Measurements from ENCODE around the gene GTF3A.

Gene GTF3A

GRCh38 chr13:27472941-27473340, 48.5 kb downstream of the GTF3A start:
- no CpG with 5 or more reads among the region's 3 CpGs for WGBS, 2 donors (ENCODE audit: extremely low coverage in 2 of 2, insufficient read length in 2 of 2, insufficient replicate concordance in 1 of 2)
- peaks cover 0 to 3% (median 0%) of the 10 kb centered on the region in 3 experiments for H3K27me3 ChIP-seq (ENCODE audit: control insufficient read depth in 3 of 3, insufficient read depth in 3 of 3, low read depth in 1 of 3, low read length in 3 of 3)
- H4K91ac ChIP-seq (ENCODE audit: low read depth, low read length, poor library complexity), result no peak overlapping the region
- H2AK5ac ChIP-seq (ENCODE audit: low read depth, low read length), result no peak overlapping the region
- no peak overlapping the region for H3K23ac ChIP-seq (ENCODE audit: low read depth, low read length, poor library complexity)
- H2BK15ac ChIP-seq (ENCODE audit: low read length), result no peak overlapping the region
- H3K79me1 ChIP-seq (ENCODE audit: low read depth, low read length), result no peaks in the 10 kb centered on the region
- H3K4ac ChIP-seq (ENCODE audit: low read length), result no peak overlapping the region
- peaks cover 0 to 1% of the 10 kb centered on the region in 2 donors for H3K9me3 ChIP-seq (replicated peaks in 1 of 2; ENCODE audit: control insufficient read depth in 2 of 2, insufficient read depth in 1 of 2, low read depth in 1 of 2, low read length in 2 of 2)
- no peak overlapping the region for H4K8ac ChIP-seq (ENCODE audit: low read depth, low read length)
- no peak overlapping the region for H2BK120ac ChIP-seq (ENCODE audit: low read depth, low read length)
- no peak overlapping the region for H2AFZ ChIP-seq (ENCODE audit: low read length)
- H2BK12ac ChIP-seq (ENCODE audit: low read length), result no peak overlapping the region
- H3K4me2 ChIP-seq (ENCODE audit: insufficient read depth, low read length, poor library complexity, severe bottlenecking), result no peak overlapping the region
- no peaks in the 10 kb centered on the region for H3K36me3 ChIP-seq (replicated peaks in 1 of 2; ENCODE audit: control insufficient read depth in 2 of 2, insufficient read depth in 2 of 2, low read length in 2 of 2)
- no peak overlapping the region for H3K18ac ChIP-seq (ENCODE audit: low read length)
- H3K4me3 ChIP-seq (ENCODE audit: low read length in 2 of 2), result no peak overlapping the region
- H3K27ac ChIP-seq (replicated peaks; ENCODE audit: low read length), result no peak overlapping the region
- DNase-seq (ENCODE audit: low spot score), result no peak
- no peak overlapping the region for H2BK5ac ChIP-seq (ENCODE audit: low read length)
- no peak overlapping the region for H3K14ac ChIP-seq (ENCODE audit: low read length)
- H3K9ac ChIP-seq (ENCODE audit: low read depth, low read length, poor library complexity), result no peak overlapping the region
- H3K4me1 ChIP-seq (ENCODE audit: control insufficient read depth in 2 of 2, insufficient read depth in 1 of 2, low read depth in 1 of 2, low read length in 2 of 2), result peaks cover 0 to 1% of the 10 kb centered on the region in 2 donors

- Histone ChIP-seq H3K27me3 (ENCODE audit: control insufficient read depth in 3 of 3, insufficient read depth in 3 of 3, low read depth in 1 of 3, low read length in 3 of 3) (peaks cover 0 to 3% (median 0%) of the 10 kb centered on the region in 3 experiments), H2AFZ (ENCODE audit: low read length) (no peak overlapping the region), H3K36me3 (replicated peaks in 1 of 2; ENCODE audit: control insufficient read depth in 2 of 2, insufficient read depth in 2 of 2, low read length in 2 of 2) (no peaks in the 10 kb centered on the region), H3K4me3 (ENCODE audit: low read length in 2 of 2) (no peak overlapping the region), H3K18ac (ENCODE audit: low read length) (no peak overlapping the region), H3K4ac (ENCODE audit: low read length) (no peak overlapping the region), H4K91ac (ENCODE audit: low read depth, low read length, poor library complexity) (no peak overlapping the region), H3K9ac (ENCODE audit: low read depth, low read length, poor library complexity) (no peak overlapping the region), H3K23ac (ENCODE audit: low read depth, low read length, poor library complexity) (no peak overlapping the region), H3K27ac (replicated peaks; ENCODE audit: low read length) (no peak overlapping the region), H2AK5ac (ENCODE audit: low read depth, low read length) (no peak overlapping the region), H3K9me3 (replicated peaks in 1 of 2; ENCODE audit: control insufficient read depth in 2 of 2, insufficient read depth in 1 of 2, low read depth in 1 of 2, low read length in 2 of 2) (no peaks in the 10 kb centered on the region), H2BK120ac (ENCODE audit: low read depth, low read length) (no peak overlapping the region), H2BK15ac (ENCODE audit: low read length) (no peak overlapping the region), H3K14ac (ENCODE audit: low read length) (no peak overlapping the region), H4K8ac (ENCODE audit: low read depth, low read length) (no peak overlapping the region), H3K79me1 (ENCODE audit: low read depth, low read length) (no peaks in the 10 kb centered on the region), H3K4me1 (ENCODE audit: control insufficient read depth in 2 of 2, insufficient read depth in 1 of 2, low read depth in 1 of 2, low read length in 2 of 2) (peaks cover 0 to 1% of the 10 kb centered on the region in 2 donors), H3K4me2 (ENCODE audit: insufficient read depth, low read length, poor library complexity, severe bottlenecking) (no peak overlapping the region), H2BK12ac (ENCODE audit: low read length) (no peak overlapping the region), H2BK5ac (ENCODE audit: low read length) (no peak overlapping the region)
- WGBS, 2 donors (ENCODE audit: extremely low coverage in 2 of 2, insufficient read length in 2 of 2, insufficient replicate concordance in 1 of 2), result no CpG with 5 or more reads among the region's 13 CpGs
- DNase-seq (ENCODE audit: low spot score), result no peak
Measured at GRCh38 chr13:27474751-27475268, 50.4 kb downstream of the GTF3A start.

- Histone ChIP-seq H2BK5ac (ENCODE audit: low read length) (no peak overlapping the region), H2BK12ac (ENCODE audit: low read length) (no peak overlapping the region), H4K91ac (ENCODE audit: low read depth, low read length, poor library complexity) (no peak overlapping the region), H3K4ac (ENCODE audit: low read length) (no peak overlapping the region), H2BK120ac (ENCODE audit: low read depth, low read length) (no peak overlapping the region), H3K36me3 (replicated peaks in 1 of 2; ENCODE audit: control insufficient read depth in 2 of 2, insufficient read depth in 2 of 2, low read length in 2 of 2) (no peaks in the 10 kb centered on the region), H2BK15ac (ENCODE audit: low read length) (no peak overlapping the region), H3K14ac (ENCODE audit: low read length) (no peak overlapping the region), H3K4me1 (ENCODE audit: control insufficient read depth in 2 of 2, insufficient read depth in 1 of 2, low read depth in 1 of 2, low read length in 2 of 2) (peaks cover 0 to 1% of the 10 kb centered on the region in 2 donors), H3K79me1 (ENCODE audit: low read depth, low read length) (no peaks in the 10 kb centered on the region), H3K27ac (replicated peaks; ENCODE audit: low read length) (no peak overlapping the region), H3K18ac (ENCODE audit: low read length) (no peak overlapping the region), H3K9ac (ENCODE audit: low read depth, low read length, poor library complexity) (no peak overlapping the region), H3K9me3 (replicated peaks in 1 of 2; ENCODE audit: control insufficient read depth in 2 of 2, insufficient read depth in 1 of 2, low read depth in 1 of 2, low read length in 2 of 2) (peaks cover 0 to under 1% of the 10 kb centered on the region in 2 donors), H2AFZ (ENCODE audit: low read length) (peak overlapping the region; percentile 76), H3K27me3 (ENCODE audit: control insufficient read depth in 3 of 3, insufficient read depth in 3 of 3, low read depth in 1 of 3, low read length in 3 of 3) (peaks cover 0 to 7% (median 0%) of the 10 kb centered on the region in 3 experiments), H4K8ac (ENCODE audit: low read depth, low read length) (no peak overlapping the region), H2AK5ac (ENCODE audit: low read depth, low read length) (no peak overlapping the region), H3K4me2 (ENCODE audit: insufficient read depth, low read length, poor library complexity, severe bottlenecking) (no peak overlapping the region), H3K23ac (ENCODE audit: low read depth, low read length, poor library complexity) (no peak overlapping the region), H3K4me3 (ENCODE audit: low read length in 2 of 2) (no peak overlapping the region)
- DNase-seq (ENCODE audit: low spot score), result no peak
- no CpG with 5 or more reads among the region's 10 CpGs for WGBS, 2 donors (ENCODE audit: extremely low coverage in 2 of 2, insufficient read length in 2 of 2, insufficient replicate concordance in 1 of 2)
Measured at GRCh38 chr13:27476943-27477703, 52.7 kb downstream of the GTF3A start.

GRCh38 chr13:27481766-27482165, 57.3 kb downstream of the GTF3A start:
- no peaks in the 10 kb centered on the region for H3K36me3 ChIP-seq (replicated peaks in 1 of 2; ENCODE audit: control insufficient read depth in 2 of 2, insufficient read depth in 2 of 2, low read length in 2 of 2)
- no CpG with 5 or more reads among the region's 11 CpGs for WGBS, 2 donors (ENCODE audit: extremely low coverage in 2 of 2, insufficient read length in 2 of 2, insufficient replicate concordance in 1 of 2)
- no peak overlapping the region for H3K4ac ChIP-seq (ENCODE audit: low read length)
- no peak overlapping the region for H2BK5ac ChIP-seq (ENCODE audit: low read length)
- H3K9ac ChIP-seq (ENCODE audit: low read depth, low read length, poor library complexity), result no peak overlapping the region
- H3K4me3 ChIP-seq (ENCODE audit: low read length in 2 of 2), result no peak overlapping the region
- H4K91ac ChIP-seq (ENCODE audit: low read depth, low read length, poor library complexity), result no peak overlapping the region
- no peak overlapping the region for H3K14ac ChIP-seq (ENCODE audit: low read length)
- H3K9me3 ChIP-seq (replicated peaks in 1 of 2; ENCODE audit: control insufficient read depth in 2 of 2, insufficient read depth in 1 of 2, low read depth in 1 of 2, low read length in 2 of 2), result peaks cover 0 to 3% of the 10 kb centered on the region in 2 donors
- peaks cover 0 to 9% (median 0%) of the 10 kb centered on the region in 3 experiments for H3K27me3 ChIP-seq (ENCODE audit: control insufficient read depth in 3 of 3, insufficient read depth in 3 of 3, low read depth in 1 of 3, low read length in 3 of 3)
- DNase-seq (ENCODE audit: low spot score), result peak; percentile 56
- H4K8ac ChIP-seq (ENCODE audit: low read depth, low read length), result no peak overlapping the region
- H2BK12ac ChIP-seq (ENCODE audit: low read length), result no peak overlapping the region
- H3K4me1 ChIP-seq (ENCODE audit: control insufficient read depth in 2 of 2, insufficient read depth in 1 of 2, low read depth in 1 of 2, low read length in 2 of 2), result peaks cover 0 to 1% of the 10 kb centered on the region in 2 donors
- H2AK5ac ChIP-seq (ENCODE audit: low read depth, low read length), result no peak overlapping the region
- H3K79me1 ChIP-seq (ENCODE audit: low read depth, low read length), result no peaks in the 10 kb centered on the region
- no peak overlapping the region for H2BK120ac ChIP-seq (ENCODE audit: low read depth, low read length)
- H3K18ac ChIP-seq (ENCODE audit: low read length), result no peak overlapping the region
- H3K4me2 ChIP-seq (ENCODE audit: insufficient read depth, low read length, poor library complexity, severe bottlenecking), result no peak overlapping the region
- H3K23ac ChIP-seq (ENCODE audit: low read depth, low read length, poor library complexity), result no peak overlapping the region
- H2AFZ ChIP-seq (ENCODE audit: low read length), result peak overlapping the region; percentile 56
- no peak overlapping the region for H3K27ac ChIP-seq (replicated peaks; ENCODE audit: low read length)
- no peak overlapping the region for H2BK15ac ChIP-seq (ENCODE audit: low read length)
